Measurements from ENCODE around the gene BLVRB. TPM values are rescaled to one million over a fixed set of nuclear protein-coding genes. Genes with fewer than 3 reads are reported as not detected.
A peak's percentile ranks its signal among the peaks of the same experiment; 100 is the strongest.
"Not testable (repeated sequence)": the region's sequence is repeated elsewhere in the genome, so short reads cannot be mapped to it uniquely, and the experiment has no call there.

BLVRB gene
- total RNA-seq, 1 donor from 2014 or later = 117 TPM

GRCh38 chr19:40416918-40417642 is 48.5 kb downstream of the BLVRB start:
- DNase-seq (peak; percentile 76), ATAC-seq (ENCODE audit: poor library complexity) (no peak)
- intact Hi-C loops (cut with DNase I) = no loop called here

- DNase-seq (no peak), ATAC-seq (ENCODE audit: poor library complexity) (no peak)
- intact Hi-C loops (cut with DNase I) = no loop called here
Measured at GRCh38 chr19:40415768-40416167, 49.8 kb downstream of the BLVRB start.

- intact Hi-C loops (cut with DNase I) = no loop called here
- DNase-seq (peak; percentile 50), ATAC-seq (ENCODE audit: poor library complexity) (no peak)
Measured at GRCh38 chr19:40414542-40415535, 50.7 kb downstream of the BLVRB start.

GRCh38 chr19:40413291-40413845 is 52.2 kb downstream of the BLVRB start, which contains the start of gene PRX:
PRX (minus strand) TSS chr19:40413378; CDS start chr19:40407932, 5,446 bp downstream.
- no peak for ATAC-seq (ENCODE audit: poor library complexity)

GRCh38 chr19:40412866-40413265 is 52.7 kb downstream of the BLVRB start:
- ATAC-seq (ENCODE audit: poor library complexity) (no peak), DNase-seq (peak; percentile 4)
- intact Hi-C loops (cut with DNase I) = no loop called here

More at GRCh38 chr19:40413291-40413845, 52.2 kb downstream of the BLVRB start, which contains the start of gene PRX:
- intact Hi-C loops (cut with DNase I) = no loop called here
- DNase-seq = peak; percentile 31

- intact Hi-C loops (cut with DNase I) = no loop called here
- DNase-seq (peak; percentile 32), ATAC-seq (ENCODE audit: poor library complexity) (peak; percentile 41)
Measured at GRCh38 chr19:40411958-40412499, 53.5 kb downstream of the BLVRB start.

GRCh38 chr19:40411125-40411842 is 54.3 kb downstream of the BLVRB start:
- peak; percentile 77 for DNase-seq
- intact Hi-C loops (cut with DNase I) = no loop called here

GRCh38 chr19:40410030-40410389 is 55.5 kb downstream of the BLVRB start:
- DNase-seq (no peak), ATAC-seq (ENCODE audit: poor library complexity) (no peak)
- intact Hi-C loops (cut with DNase I) = no loop called here

More at GRCh38 chr19:40411125-40411842, 54.3 kb downstream of the BLVRB start:
- peak; percentile 94 for ATAC-seq (ENCODE audit: poor library complexity)

- DNase-seq; intact Hi-C loops (cut with DNase I); ATAC-seq (ENCODE audit: poor library complexity): not testable (repeated sequence)
Measured at GRCh38 chr19:40408598-40408925, 57.0 kb downstream of the BLVRB start.

GRCh38 chr19:40407714-40408597 is 57.6 kb downstream of the BLVRB start:
- ATAC-seq (ENCODE audit: poor library complexity) = no peak
- intact Hi-C loops (cut with DNase I) = no loop called here
- DNase-seq = no peak

GRCh38 chr19:40403262-40403984 is 62.1 kb downstream of the BLVRB start:
- intact Hi-C loops (cut with DNase I) = no loop called here
- DNase-seq (peak; percentile 95), ATAC-seq (ENCODE audit: poor library complexity) (peak; percentile 94)

- ATAC-seq (ENCODE audit: poor library complexity) = no peak
- intact Hi-C loops (cut with DNase I) = no loop called here
- no peak for DNase-seq
Measured at GRCh38 chr19:40400559-40400958, 65.0 kb downstream of the BLVRB start.

- intact Hi-C loops (cut with DNase I) = no loop called here
- peak; percentile 56 for DNase-seq
- ATAC-seq (ENCODE audit: poor library complexity) = no peak
Measured at GRCh38 chr19:40398417-40399131, 67.0 kb downstream of the BLVRB start.

Data from Right ventricle myocardium superior (tissue), 1 donor.